GM23248 (cell line): Measurements from ENCODE around the gene PKHD1. TPM values are rescaled to one million over a fixed set of nuclear protein-coding genes. Genes with fewer than 3 reads are reported as not detected.

ENCODE experiments used
- DNase-seq: peaks from one replicate; pipeline ENCODE4 v3.0.0-alpha.2; 2015
- H2AFZ ChIP-seq: fragments of 200-600 bp; sonication (generic); 2 replicates; pipeline ENCODE4 v1.6.1; 2016; ENCODE audit warnings: antibody characterized with exemption
- H3F3A ChIP-seq: fragments of 200-600 bp; sonication (generic); 2 replicates; pipeline ENCODE4 v1.6.1; 2016; ENCODE audit warnings: mild to moderate bottlenecking, antibody characterized with exemption, mixed run types; ENCODE audit not compliant: insufficient read depth
- H3K27ac ChIP-seq: fragments of 200-600 bp; sonication (generic); 2 replicates; pipeline ENCODE4 v1.5.1; 2016; ENCODE audit warnings: mild to moderate bottlenecking
- H3K27me3 ChIP-seq: fragments of 200-600 bp; sonication (generic); replicated peaks from 2 replicates; pipeline ENCODE4 v1.6.1; 2016; ENCODE audit warnings: mild to moderate bottlenecking; ENCODE audit not compliant: insufficient read depth
- H3K36me3 ChIP-seq: fragments of 200-600 bp; sonication (generic); 2 replicates; pipeline ENCODE4 v1.6.1; 2016; ENCODE audit warnings: low read depth, mild to moderate bottlenecking
- H3K4me1 ChIP-seq: fragments of 200-600 bp; sonication (generic); 2 replicates; pipeline ENCODE4 v1.6.1; 2016; ENCODE audit warnings: mild to moderate bottlenecking; ENCODE audit not compliant: insufficient read depth
- H3K4me2 ChIP-seq: fragments of 200-600 bp; sonication (generic); one replicate; pipeline ENCODE4 v1.6.1; 2016; ENCODE audit warnings: mild to moderate bottlenecking; ENCODE audit not compliant: unreplicated experiment
- H3K4me3 ChIP-seq: fragments of 200-600 bp; sonication (generic); 2 replicates; pipeline ENCODE4 v1.5.1; 2016; ENCODE audit warnings: mild to moderate bottlenecking
- H3K79me2 ChIP-seq: fragments of 200-600 bp; sonication (generic); 2 replicates; pipeline ENCODE4 v1.6.1; 2016; ENCODE audit warnings: mild to moderate bottlenecking; ENCODE audit not compliant: insufficient read depth
- H3K9ac ChIP-seq: fragments of 200-600 bp; sonication (generic); 2 replicates; pipeline ENCODE4 v1.6.1; 2016; ENCODE audit warnings: mild to moderate bottlenecking
- H3K9me2 ChIP-seq: fragments of 200-600 bp; sonication (generic); 2 replicates; pipeline ENCODE4 v1.6.1; 2016; ENCODE audit warnings: mixed run types, mild to moderate bottlenecking, moderate library complexity; ENCODE audit not compliant: insufficient read depth
- H3K9me3 ChIP-seq: fragments of 200-600 bp; sonication (generic); one replicate; pipeline ENCODE4 v1.6.1; 2017; ENCODE audit warnings: low read depth
- H4K20me1 ChIP-seq: fragments of 200-600 bp; sonication (generic); 2 replicates; pipeline ENCODE4 v1.6.0; 2016; ENCODE audit not compliant: insufficient read depth
- EZH2 ChIP-seq: fragments of 200-600 bp; sonication (generic); IDR thresholded peaks from 2 replicates; pipeline ENCODE4 v1.6.1; 2018; ENCODE audit warnings: antibody characterized with exemption, mild to moderate bottlenecking; ENCODE audit not compliant: insufficient read depth, poor library complexity, severe bottlenecking
- EZH2phosphoT487 ChIP-seq: fragments of 200-600 bp; sonication (generic); IDR thresholded peaks from 2 replicates; pipeline ENCODE4 v1.6.1; 2018; ENCODE audit warnings: antibody characterized with exemption, moderate library complexity, mild to moderate bottlenecking, low read depth; ENCODE audit not compliant: insufficient read depth
- WGBS, 2 experiments: methylation state at CpG; one replicate each; pipeline ENCODE4 v1.1.6; 2015 to 2017; ENCODE audit warnings: low lambda C conversion rate in 2 of 2, low coverage in 1 of 2; ENCODE audit errors: missing lambda C conversion rate in 2 of 2; 5-methylcytosine and 5-hydroxymethylcytosine counted together
- in situ Hi-C: fragments of 300-500 bp; cut with MboI; formaldehyde crosslinking; loops from 2 replicates; pipeline ENCODE4 v1.15.0; 2020
- polyA plus RNA-seq: library from polyadenylated mRNA; unstranded; fragments of >200 nt; fragmentation: Nextera tagmentation; extraction: Ambion mirVana; gene quantifications from 2 replicates; pipeline ENCODE4 v1.2.1, GENCODE V29; 2016
- total RNA-seq: library from RNA; depleted of rRNA; stranded (reverse); fragments of >200 nt; shearing (Covaris generic); gene quantifications from 2 replicates; pipeline ENCODE4 v1.2.3, GENCODE V29; 2014

Gene PKHD1
- total and polyA plus RNA-seq, 2 experiments from 2014 or later: not detected

DNA sequence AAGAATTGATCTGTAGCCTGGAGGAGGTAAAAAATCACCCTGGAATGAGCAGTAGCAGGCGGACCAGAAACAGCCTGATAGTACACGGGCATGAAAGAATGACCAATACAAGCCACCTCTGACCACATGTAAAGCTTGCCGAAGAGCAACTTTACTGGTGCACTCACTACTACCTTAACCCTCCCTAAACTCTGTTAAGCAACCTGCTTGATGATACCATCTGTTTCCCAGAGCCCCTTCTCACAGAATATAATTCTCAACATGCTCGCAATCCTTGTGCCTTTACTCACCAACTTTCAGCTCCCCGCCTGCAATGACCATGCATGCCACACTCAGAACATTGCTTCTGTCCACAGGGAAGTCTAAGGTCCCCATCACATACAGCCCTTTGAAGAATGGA is 296.5 kb downstream of the PKHD1 start:
- DNase-seq: no peak
- Histone ChIP-seq H3K9ac (no peak overlapping the region), H4K20me1 (no peaks in the 10 kb centered on the region), H3K4me3 (no peak overlapping the region), H3K9me3 (no peaks in the 10 kb centered on the region), H3K9me2 (no peaks in the 10 kb centered on the region), H3K27me3 (no peaks in the 10 kb centered on the region), H2AFZ (no peak overlapping the region), H3K27ac (no peak overlapping the region), H3K79me2 (no peaks in the 10 kb centered on the region), H3K36me3 (no peaks in the 10 kb centered on the region), H3K4me1 (no peaks in the 10 kb centered on the region), H3K4me2 (no peak overlapping the region), H3F3A (no peaks in the 10 kb centered on the region)
- TF ChIP-seq EZH2: no peak
- no peak for TF ChIP-seq EZH2phosphoT487
- in situ Hi-C loops: no loop called here
- 9 to 10% methylated on average over 5 of the region's 5 CpGs for WGBS, 2 experiments

DNA sequence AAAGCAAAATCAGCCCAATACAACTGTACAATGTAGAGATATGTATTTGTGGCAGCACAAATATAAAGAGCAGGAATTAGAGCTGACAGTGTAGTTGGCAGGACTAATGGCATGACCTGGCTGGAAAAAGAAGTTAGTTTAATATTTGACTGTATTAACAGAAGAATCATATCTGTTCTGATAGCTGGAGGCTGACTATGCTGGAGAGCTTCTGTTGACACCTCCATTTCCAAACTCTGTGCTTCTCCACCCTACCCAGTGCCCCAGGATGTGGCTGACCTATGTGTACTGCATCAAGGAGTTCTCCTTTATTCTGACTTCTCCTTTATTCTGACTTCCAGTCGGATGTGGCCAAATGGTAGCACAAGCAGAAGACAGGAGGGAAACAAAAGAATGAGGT is 299.3 kb downstream of the PKHD1 start:
- H3K4me2 ChIP-seq: no peak overlapping the region
- no peak overlapping the region for H3K4me3 ChIP-seq
- no peaks in the 10 kb centered on the region for H4K20me1 ChIP-seq
- no peak overlapping the region for H3K27ac ChIP-seq
- no peaks in the 10 kb centered on the region for H3K4me1 ChIP-seq
- H3K9me3 ChIP-seq: no peaks in the 10 kb centered on the region
- TF ChIP-seq EZH2 (no peak), EZH2phosphoT487 (no peak)
- H2AFZ ChIP-seq: no peak overlapping the region
- H3F3A ChIP-seq: no peaks in the 10 kb centered on the region
- H3K79me2 ChIP-seq: no peaks in the 10 kb centered on the region
- no peaks in the 10 kb centered on the region for H3K27me3 ChIP-seq
- no peak overlapping the region for H3K9ac ChIP-seq
- no peak for DNase-seq
- no peaks in the 10 kb centered on the region for H3K36me3 ChIP-seq
- WGBS, 2 experiments: 5 to 9% methylated on average over 1 of the region's 1 CpG
- in situ Hi-C loops: no loop called here
- no peaks in the 10 kb centered on the region for H3K9me2 ChIP-seq

DNA sequence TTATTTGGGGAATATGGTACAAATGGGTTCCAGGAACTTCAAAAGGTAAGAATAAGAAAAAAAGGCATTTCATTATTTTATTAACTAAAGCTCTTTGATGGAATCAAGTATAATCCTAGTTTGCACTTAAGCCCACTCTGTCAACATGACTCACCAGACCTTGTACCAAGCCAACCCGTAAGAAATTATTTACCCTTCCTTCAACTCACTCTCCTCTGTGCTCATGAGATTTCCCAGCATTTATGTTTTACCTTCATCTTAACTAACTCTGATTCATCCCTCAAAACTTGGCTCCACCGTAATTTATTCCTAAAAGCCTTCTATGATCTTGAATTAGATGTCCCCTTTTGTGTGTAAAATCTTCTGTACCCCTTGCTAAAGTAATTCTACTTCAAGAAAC is 308.7 kb downstream of the PKHD1 start:
- Histone ChIP-seq H3K4me3 (no peak overlapping the region), H3K9ac (no peak overlapping the region), H3K9me2 (0 out of 2 replicates have a peak, but pooled peaks cover 3% of the 10 kb centered on the region), H2AFZ (no peak overlapping the region), H3K4me2 (no peak overlapping the region), H3F3A (no peaks in the 10 kb centered on the region), H4K20me1 (no peaks in the 10 kb centered on the region), H3K79me2 (no peaks in the 10 kb centered on the region), H3K9me3 (no peaks in the 10 kb centered on the region), H3K27me3 (no peaks in the 10 kb centered on the region), H3K36me3 (no peaks in the 10 kb centered on the region), H3K27ac (no peak overlapping the region), H3K4me1 (no peaks in the 10 kb centered on the region)
- DNase-seq: no peak
- in situ Hi-C loops: no loop called here
- TF ChIP-seq EZH2 (no peak), EZH2phosphoT487 (no peak)
- WGBS, 2 experiments: 7 to 9% methylated on average over 2 of the region's 2 CpGs

DNA sequence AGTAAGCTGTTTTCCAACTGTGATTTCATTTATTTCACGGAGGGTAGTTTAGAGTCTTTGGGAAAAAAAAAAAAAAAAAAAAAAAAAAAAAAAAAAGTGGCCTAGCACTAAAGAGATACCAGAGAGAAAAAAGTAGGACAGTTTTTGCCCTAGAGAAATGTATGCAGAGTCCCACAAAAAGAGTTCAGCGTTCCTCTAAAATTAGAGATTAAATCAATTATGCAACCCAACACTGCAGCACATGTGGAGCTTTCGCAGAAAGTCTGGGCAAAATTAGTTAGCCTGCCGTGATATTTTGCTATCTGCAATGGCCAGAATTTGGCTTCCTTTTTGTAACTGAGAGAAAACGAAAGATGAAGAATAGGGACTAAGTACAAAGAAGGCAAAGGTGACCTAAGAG is 309.8 kb downstream of the PKHD1 start:
- Histone ChIP-seq H3K9ac (no peak overlapping the region), H3K27ac (no peak overlapping the region), H3K79me2 (no peaks in the 10 kb centered on the region), H3K27me3 (no peaks in the 10 kb centered on the region), H3K9me3 (no peaks in the 10 kb centered on the region), H4K20me1 (no peaks in the 10 kb centered on the region), H3K4me1 (no peaks in the 10 kb centered on the region), H3K4me3 (no peak overlapping the region), H3F3A (no peaks in the 10 kb centered on the region), H3K4me2 (no peak overlapping the region), H3K36me3 (no peaks in the 10 kb centered on the region), H2AFZ (no peak overlapping the region), H3K9me2 (0 out of 2 replicates have a peak, but pooled peaks cover 3% of the 10 kb centered on the region)
- in situ Hi-C loops: no loop called here
- no peak for TF ChIP-seq EZH2phosphoT487
- TF ChIP-seq EZH2: no peak
- WGBS, 2 experiments: 11 to 22% methylated on average over 5 of the region's 5 CpGs
- no peak for DNase-seq

DNA sequence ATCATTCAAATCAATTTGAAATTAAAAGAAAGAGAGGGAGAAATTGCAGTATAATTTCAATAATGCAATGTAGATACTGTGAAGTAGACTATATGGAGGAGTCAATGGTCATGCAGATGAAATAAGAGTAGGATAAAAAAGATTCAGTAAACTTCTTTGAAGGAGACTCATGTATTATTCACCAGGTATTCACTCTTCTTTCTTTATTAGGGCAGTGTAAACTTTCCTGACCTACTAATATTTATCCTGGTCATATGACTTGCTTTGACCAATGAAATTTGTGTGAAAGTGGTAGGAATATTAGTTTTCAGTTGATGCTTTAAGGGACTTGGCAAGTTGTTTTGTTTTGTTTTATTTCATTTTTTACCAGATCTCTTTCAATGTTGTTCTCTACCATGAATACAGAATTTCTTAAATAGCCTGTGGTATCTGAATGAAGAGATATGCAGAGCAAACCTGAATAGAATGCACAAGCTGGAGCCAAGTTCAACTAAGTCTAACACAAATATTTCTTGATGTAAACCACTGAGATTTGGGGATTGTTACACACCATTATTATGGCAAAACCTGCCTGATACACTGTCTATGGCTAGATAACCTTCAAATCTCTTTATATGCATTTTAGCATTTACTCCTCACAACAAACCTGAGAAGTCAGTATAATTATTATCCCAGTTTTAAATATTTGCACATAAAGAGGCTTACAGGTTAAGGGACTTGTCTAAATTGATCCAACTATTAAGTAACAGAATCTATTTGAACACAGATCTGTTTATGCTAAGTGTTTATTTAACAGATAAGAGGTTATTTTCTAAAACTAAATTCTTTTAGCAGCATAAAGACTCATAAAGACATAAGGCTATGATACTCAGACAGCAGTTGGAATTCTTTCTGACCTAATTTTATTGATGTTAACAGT is 311.2 kb downstream of the PKHD1 start:
- in situ Hi-C loops: no loop called here
- no peaks in the 10 kb centered on the region for H4K20me1 ChIP-seq
- no peak overlapping the region for H3K27ac ChIP-seq
- H3K9ac ChIP-seq: no peak overlapping the region
- no peaks in the 10 kb centered on the region for H3K27me3 ChIP-seq
- H3K9me3 ChIP-seq: no peaks in the 10 kb centered on the region
- no peaks in the 10 kb centered on the region for H3K36me3 ChIP-seq
- no peak overlapping the region for H3K4me2 ChIP-seq
- H3K79me2 ChIP-seq: no peaks in the 10 kb centered on the region
- H3F3A ChIP-seq: no peaks in the 10 kb centered on the region
- TF ChIP-seq EZH2 (no peak), EZH2phosphoT487 (no peak)
- DNase-seq: no peak
- H3K4me1 ChIP-seq: no peaks in the 10 kb centered on the region
- H2AFZ ChIP-seq: no peak overlapping the region
- no peak overlapping the region for H3K4me3 ChIP-seq
- H3K9me2 ChIP-seq: 0 out of 2 replicates have a peak, but pooled peaks cover 3% of the 10 kb centered on the region
